Measurements from ENCODE around the gene DDX20. TPM values are rescaled to one million over a fixed set of nuclear protein-coding genes. Genes with fewer than 3 reads are reported as not detected.

The DDX20 gene
- total RNA-seq, 1 donor from 2014 or later = 31.6 TPM

GRCh38 chr1:111747947-111748346 is 7.8 kb upstream of the DDX20 start:
- DNase-seq (ENCODE audit: low read depth) = no peak
- TF ChIP-seq CTCF (conservative IDR thresholded peaks at IDR 0.05; ENCODE audit: low read depth, low read length) = no peak
- no peak overlapping the region for H3K4me3 ChIP-seq (ENCODE audit: low read depth, low read length)

- no peak for TF ChIP-seq CTCF (conservative IDR thresholded peaks at IDR 0.05; ENCODE audit: low read depth, low read length)
- no peak overlapping the region for H3K4me3 ChIP-seq (ENCODE audit: low read depth, low read length)
- DNase-seq (ENCODE audit: low read depth) = no peak
Measured at GRCh38 chr1:111749628-111750027, 6.1 kb upstream of the DDX20 start.

- H3K4me3 ChIP-seq (ENCODE audit: low read depth, low read length) = no peak overlapping the region
- no peak for TF ChIP-seq CTCF (conservative IDR thresholded peaks at IDR 0.05; ENCODE audit: low read depth, low read length)
- DNase-seq (ENCODE audit: low read depth) = no peak
Measured at GRCh38 chr1:111750856-111751255, 4.8 kb upstream of the DDX20 start.

GRCh38 chr1:111751906-111752575 is 3.7 kb upstream of the DDX20 start:
- no peak for DNase-seq (ENCODE audit: low read depth)
- no peak for TF ChIP-seq CTCF (conservative IDR thresholded peaks at IDR 0.05; ENCODE audit: low read depth, low read length)
- H3K4me3 ChIP-seq (ENCODE audit: low read depth, low read length) = no peak overlapping the region

- H3K4me3 ChIP-seq (ENCODE audit: low read depth, low read length) = peak overlapping the region; percentile 70
- no peak for TF ChIP-seq CTCF (conservative IDR thresholded peaks at IDR 0.05; ENCODE audit: low read depth, low read length)
- no peak for DNase-seq (ENCODE audit: low read depth)
Measured at GRCh38 chr1:111754984-111755330, 744 bp upstream of the DDX20 start.

GRCh38 chr1:111756124-111756513 is 418 bp downstream of the DDX20 start:
- peak overlapping the region; percentile 70 for H3K4me3 ChIP-seq (ENCODE audit: low read depth, low read length)
- TF ChIP-seq CTCF (conservative IDR thresholded peaks at IDR 0.05; ENCODE audit: low read depth, low read length) = no peak
- no peak for DNase-seq (ENCODE audit: low read depth)

GRCh38 chr1:111758373-111758772 is 2.7 kb downstream of the DDX20 start:
- peak; percentile 36 for TF ChIP-seq CTCF (conservative IDR thresholded peaks at IDR 0.05; ENCODE audit: low read depth, low read length)
- DNase-seq (ENCODE audit: low read depth) = no peak
- H3K4me3 ChIP-seq (ENCODE audit: low read depth, low read length) = no peak overlapping the region
